HG02588 (cell line): ENCODE measurements around the gene SNAPC5.
"Not testable (repeated sequence)": the region's sequence is repeated elsewhere in the genome, so short reads cannot be mapped to it uniquely, and the experiment has no call there.

Experiments used
- ATAC-seq: cut with Tn5 transposase; IDR thresholded peaks from one replicate; pipeline ENCODE4 v1.9.1; 2021; ENCODE audit warnings: mild to moderate bottlenecking, moderate library complexity; ENCODE audit not compliant: unreplicated experiment

Gene SNAPC5

GRCh38 chr15:66494262-66494661 is 3.3 kb downstream of the SNAPC5 start:
- no peak for ATAC-seq

GRCh38 chr15:66491846-66492245 is 5.7 kb downstream of the SNAPC5 start:
- no peak for ATAC-seq

- no peak for ATAC-seq
Measured at GRCh38 chr15:66489179-66489791, 8.3 kb downstream of the SNAPC5 start.

GRCh38 chr15:66488525-66488924 is 9.0 kb downstream of the SNAPC5 start:
- ATAC-seq: no peak

GRCh38 chr15:66486887-66487286 is 10.7 kb downstream of the SNAPC5 start:
- no peak for ATAC-seq

- no peak for ATAC-seq
Measured at GRCh38 chr15:66484539-66485112, 12.9 kb downstream of the SNAPC5 start.

- no peak for ATAC-seq
Measured at GRCh38 chr15:66483131-66483566, 14.4 kb downstream of the SNAPC5 start.

GRCh38 chr15:66482539-66482938 is 15.0 kb downstream of the SNAPC5 start:
- ATAC-seq: no peak

GRCh38 chr15:66481107-66481856 is 16.3 kb downstream of the SNAPC5 start:
- no peak for ATAC-seq

- no peak for ATAC-seq
Measured at GRCh38 chr15:66480267-66480666, 17.3 kb downstream of the SNAPC5 start.

GRCh38 chr15:66477011-66477410 is 20.6 kb downstream of the SNAPC5 start:
- ATAC-seq: no peak

GRCh38 chr15:66476535-66476934 is 21.0 kb downstream of the SNAPC5 start:
- ATAC-seq: no peak

- ATAC-seq: no peak
Measured at GRCh38 chr15:66474963-66475362, 22.6 kb downstream of the SNAPC5 start.

- ATAC-seq: no peak
Measured at GRCh38 chr15:66474135-66474534, 23.4 kb downstream of the SNAPC5 start.

GRCh38 chr15:66472176-66472999 is 25.2 kb downstream of the SNAPC5 start:
- ATAC-seq: peak; percentile 75

GRCh38 chr15:66470825-66471224 is 26.7 kb downstream of the SNAPC5 start:
- ATAC-seq: not testable (repeated sequence)

GRCh38 chr15:66467162-66468040 is 30.2 kb downstream of the SNAPC5 start:
- not testable (repeated sequence) for ATAC-seq

GRCh38 chr15:66465294-66465693 is 32.3 kb downstream of the SNAPC5 start:
- not testable (repeated sequence) for ATAC-seq

- no peak for ATAC-seq
Measured at GRCh38 chr15:66462627-66463026, 34.9 kb downstream of the SNAPC5 start.

GRCh38 chr15:66461917-66462316 is 35.6 kb downstream of the SNAPC5 start:
- no peak for ATAC-seq
